SU-DHL-6 (cell line): ENCODE measurements around the gene FAM76A.

Experiments used
- H2AFZ ChIP-seq: fragments of 200-600 bp; sonication (generic); 2 replicates; pipeline ENCODE4 v1.6.1; 2014; ENCODE audit warnings: low read depth, mild to moderate bottlenecking, moderate library complexity, mixed read lengths, antibody characterized with exemption, low read length; ENCODE audit not compliant: severe bottlenecking
- H3F3A ChIP-seq: fragments of 200-600 bp; shearing (Covaris generic); 2 replicates; pipeline ENCODE4 v1.6.0; 2016; ENCODE audit warnings: antibody characterized with exemption, mild to moderate bottlenecking; ENCODE audit not compliant: insufficient read depth
- H3K27ac ChIP-seq: fragments of 200-600 bp; sonication (generic); 2 replicates; pipeline ENCODE4 v1.5.1; 2016; ENCODE audit warnings: low read depth, mild to moderate bottlenecking, low read length, moderate library complexity, mixed read lengths
- H3K27me3 ChIP-seq: fragments of 200-600 bp; sonication (generic), shearing (Covaris generic); 2 replicates; pipeline ENCODE4 v1.6.0; 2014; ENCODE audit warnings: mild to moderate bottlenecking, low read length
- H3K36me3 ChIP-seq: fragments of 200-600 bp; sonication (generic); 2 replicates; pipeline ENCODE4 v1.6.1; 2014; ENCODE audit warnings: mild to moderate bottlenecking, low read length, mixed read lengths
- H3K4me2 ChIP-seq: fragments of 300-600, 200-600 bp; shearing (Covaris generic), sonication (generic); 2 replicates; pipeline ENCODE4 v1.6.0; 2014; ENCODE audit warnings: low read length, low read depth, mild to moderate bottlenecking; ENCODE audit not compliant: poor library complexity, severe bottlenecking
- H3K4me3 ChIP-seq: fragments of 200-600 bp; sonication (generic); 2 replicates; pipeline ENCODE4 v1.5.1; 2014; ENCODE audit warnings: antibody characterized with exemption, low read length, mild to moderate bottlenecking, mixed read lengths; ENCODE audit not compliant: insufficient read depth, poor library complexity, severe bottlenecking
- H3K79me2 ChIP-seq: fragments of 200-600 bp; sonication (generic); 2 replicates; pipeline ENCODE4 v1.6.1; 2014; ENCODE audit warnings: mild to moderate bottlenecking, low read length, moderate library complexity; ENCODE audit not compliant: insufficient read depth
- H3K9ac ChIP-seq: fragments of 200-600 bp; sonication (generic); 2 replicates; pipeline ENCODE4 v1.7.0; 2014; ENCODE audit warnings: mild to moderate bottlenecking, low read length
- H3K9me2 ChIP-seq: fragments of 200-600 bp; sonication (generic); replicated peaks from 2 replicates; pipeline ENCODE4 v1.6.1; 2014; ENCODE audit warnings: low read length; ENCODE audit not compliant: insufficient read depth
- H3K9me3 ChIP-seq: fragments of 200-600 bp; sonication (generic); 2 replicates; pipeline ENCODE4 v1.6.1; 2014; ENCODE audit warnings: low read length, mixed read lengths; ENCODE audit not compliant: insufficient read depth
- H4K20me1 ChIP-seq: fragments of 200-600 bp; sonication (generic); 2 replicates; pipeline ENCODE4 v1.6.1; 2014; ENCODE audit warnings: low read depth, mild to moderate bottlenecking, antibody characterized with exemption, low read length, moderate library complexity, mixed read lengths
- CTCF ChIP-seq: fragments of 200-600 bp; sonication (generic); IDR thresholded peaks from one replicate; pipeline ENCODE4 v1.5.1; 2017; ENCODE audit warnings: antibody characterized with exemption, mild to moderate bottlenecking, low read length, moderate library complexity; ENCODE audit not compliant: insufficient read depth, poor library complexity, severe bottlenecking
- EZH2phosphoT487 ChIP-seq: fragments of 200-600 bp; sonication (generic), shearing (Covaris generic); conservative IDR thresholded peaks from 2 replicates; pipeline ENCODE4 v1.6.1; 2018; ENCODE audit warnings: mild to moderate bottlenecking, antibody characterized with exemption, low read length, moderate library complexity, mixed read lengths

The FAM76A gene

GRCh38 chr1:27778056-27778455 is 52.3 kb downstream of the FAM76A start:
- Histone ChIP-seq H3K79me2 (peaks cover 71% of the 10 kb centered on the region), H3K36me3 (no peaks in the 10 kb centered on the region), H3K27ac (no peak overlapping the region), H3F3A (peaks cover 3% of the 10 kb centered on the region), H3K4me3 (no peak overlapping the region), H2AFZ (no peak overlapping the region), H3K9me2 (no peaks in the 10 kb centered on the region), H3K9ac (no peak overlapping the region), H4K20me1 (no peaks in the 10 kb centered on the region), H3K4me2 (no peak overlapping the region), H3K9me3 (no peaks in the 10 kb centered on the region), H3K27me3 (no peaks in the 10 kb centered on the region)
- TF ChIP-seq CTCF, result no peak
- no peak for TF ChIP-seq EZH2phosphoT487

DNA sequence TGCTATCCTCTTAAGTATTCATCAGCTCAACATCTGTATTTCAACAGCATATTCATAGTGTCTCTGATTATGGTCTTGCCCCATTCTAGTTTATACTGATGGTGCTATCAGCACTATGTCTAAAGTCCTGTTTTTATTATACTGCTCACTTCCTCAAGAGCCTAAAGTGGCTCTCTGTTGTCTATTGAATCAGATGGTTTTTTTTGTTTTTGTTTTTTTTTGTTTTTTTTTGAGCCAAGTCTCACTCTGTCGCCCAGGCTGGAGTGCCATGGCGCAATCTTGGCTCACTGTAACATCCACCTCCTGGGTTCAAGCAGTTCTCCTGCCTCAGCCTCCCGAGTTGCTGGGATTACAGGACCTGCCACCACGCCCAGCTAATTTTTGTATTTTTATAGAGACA is 53.4 kb downstream of the FAM76A start:
- no peaks in the 10 kb centered on the region for H3K9me3 ChIP-seq
- peaks cover 67% of the 10 kb centered on the region for H3K79me2 ChIP-seq
- H3K36me3 ChIP-seq, result no peaks in the 10 kb centered on the region
- no peak overlapping the region for H2AFZ ChIP-seq
- no peak overlapping the region for H3K4me3 ChIP-seq
- no peak overlapping the region for H3K4me2 ChIP-seq
- H3K9ac ChIP-seq, result no peak overlapping the region
- H3K27me3 ChIP-seq, result no peaks in the 10 kb centered on the region
- H3F3A ChIP-seq, result peaks cover 1% of the 10 kb centered on the region
- H3K27ac ChIP-seq, result no peak overlapping the region
- H4K20me1 ChIP-seq, result no peaks in the 10 kb centered on the region
- no peaks in the 10 kb centered on the region for H3K9me2 ChIP-seq
- TF ChIP-seq CTCF (no peak), EZH2phosphoT487 (no peak)

- Histone ChIP-seq H4K20me1 (0 out of 2 replicates have a peak, but pooled peaks cover 7% of the 10 kb centered on the region), H3F3A (no peaks in the 10 kb centered on the region), H3K27ac (no peak overlapping the region), H3K9me3 (no peaks in the 10 kb centered on the region), H3K4me2 (no peak overlapping the region), H2AFZ (no peak overlapping the region), H3K27me3 (no peaks in the 10 kb centered on the region), H3K9ac (no peak overlapping the region), H3K4me3 (no peak overlapping the region), H3K9me2 (no peaks in the 10 kb centered on the region), H3K36me3 (no peaks in the 10 kb centered on the region), H3K79me2 (peaks cover 55% of the 10 kb centered on the region)
- TF ChIP-seq CTCF (no peak), EZH2phosphoT487 (no peak)
Measured at GRCh38 chr1:27782950-27783349, 57.2 kb downstream of the FAM76A start.
